Hematopoietic multipotent progenitor cell treated with erythropoietin and hydrocortisone succinate and interleukin-3 and kit ligand, for 15 days (in vitro differentiated cells): ENCODE measurements around the gene PDCD10.

ENCODE experiments used
- DNase-seq: peaks from one replicate; pipeline ENCODE4 v3.0.0-alpha.2; 2015; ENCODE audit warnings: low spot score

The PDCD10 gene

DNA sequence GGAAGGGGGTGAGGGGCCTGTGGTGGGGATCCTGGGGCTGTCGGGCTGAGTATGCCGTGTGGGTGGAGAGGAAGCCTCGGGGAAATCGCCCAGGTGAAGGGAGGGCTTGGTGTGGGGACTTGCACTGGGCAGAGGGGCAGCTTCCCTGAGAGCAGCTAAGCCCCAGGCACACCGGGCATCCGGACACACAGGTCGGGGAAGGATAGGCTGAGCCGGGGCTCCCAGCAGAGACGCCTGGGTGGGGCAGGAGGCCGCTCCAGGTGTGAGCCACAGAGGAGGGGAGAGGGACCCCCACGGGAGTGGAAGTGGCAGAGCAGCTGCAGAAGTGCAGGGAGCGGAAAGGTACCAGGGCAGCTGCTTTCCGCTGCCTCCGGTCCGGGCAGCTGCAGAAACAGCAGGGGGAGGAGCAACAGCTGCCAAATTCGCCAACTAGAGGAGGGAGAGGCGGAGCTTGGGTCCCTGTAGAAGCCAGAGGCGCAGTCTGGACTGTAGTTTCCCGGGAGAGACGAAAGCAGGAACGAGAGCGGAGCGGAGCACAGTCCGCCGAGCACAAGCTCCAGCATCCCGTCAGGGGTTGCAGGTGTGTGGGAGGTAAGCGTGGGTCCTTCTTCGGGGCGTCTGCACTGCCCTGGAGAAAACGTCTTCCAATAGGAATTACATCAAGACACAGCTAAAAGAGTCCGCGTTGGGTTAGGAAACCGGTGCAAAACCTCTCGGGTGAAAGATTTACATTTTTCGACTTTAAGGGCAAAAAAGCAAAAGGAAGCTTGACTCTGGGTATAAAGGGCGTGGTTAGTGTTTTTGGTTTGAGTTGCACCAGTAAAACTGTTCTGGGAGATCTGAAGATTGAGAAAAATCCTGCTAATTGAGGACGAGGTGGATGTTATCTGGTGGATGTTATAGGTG is 794 bp upstream of the PDCD10 start, which contains the start of gene SERPINI1:
TSS of gene SERPINI1 (plus strand) at position 489 of the 906 bp plus-strand sequence. CDS start 53,408 bp downstream, outside the sequence.
- DNase-seq: peak; percentile 85

DNA sequence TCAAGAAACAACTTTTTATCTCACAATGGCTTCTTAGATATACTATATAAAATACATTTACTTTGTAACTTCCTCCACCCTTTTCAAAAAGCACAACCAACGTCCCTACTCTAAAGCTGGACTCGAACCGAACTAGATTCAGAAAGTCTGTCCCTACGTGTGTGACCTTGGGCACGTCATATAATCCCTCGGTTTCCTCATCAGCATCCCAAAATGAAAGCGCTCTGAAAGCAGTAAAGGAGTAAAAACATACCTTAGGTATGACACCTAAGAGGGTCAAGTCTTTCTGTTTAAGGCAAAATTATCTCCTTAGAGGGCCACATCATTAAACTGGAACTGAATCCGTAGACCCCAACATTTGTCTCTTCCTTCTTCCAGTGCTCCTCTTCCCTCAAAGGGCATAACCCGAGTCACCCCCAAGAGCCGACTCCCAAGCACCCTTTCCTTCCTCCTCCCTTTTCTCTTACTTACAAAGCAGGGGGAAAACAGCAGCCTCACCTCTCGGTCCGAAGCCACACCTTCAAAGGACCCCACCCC is 663 bp downstream of the PDCD10 start:
- DNase-seq: peak; percentile 54

DNA sequence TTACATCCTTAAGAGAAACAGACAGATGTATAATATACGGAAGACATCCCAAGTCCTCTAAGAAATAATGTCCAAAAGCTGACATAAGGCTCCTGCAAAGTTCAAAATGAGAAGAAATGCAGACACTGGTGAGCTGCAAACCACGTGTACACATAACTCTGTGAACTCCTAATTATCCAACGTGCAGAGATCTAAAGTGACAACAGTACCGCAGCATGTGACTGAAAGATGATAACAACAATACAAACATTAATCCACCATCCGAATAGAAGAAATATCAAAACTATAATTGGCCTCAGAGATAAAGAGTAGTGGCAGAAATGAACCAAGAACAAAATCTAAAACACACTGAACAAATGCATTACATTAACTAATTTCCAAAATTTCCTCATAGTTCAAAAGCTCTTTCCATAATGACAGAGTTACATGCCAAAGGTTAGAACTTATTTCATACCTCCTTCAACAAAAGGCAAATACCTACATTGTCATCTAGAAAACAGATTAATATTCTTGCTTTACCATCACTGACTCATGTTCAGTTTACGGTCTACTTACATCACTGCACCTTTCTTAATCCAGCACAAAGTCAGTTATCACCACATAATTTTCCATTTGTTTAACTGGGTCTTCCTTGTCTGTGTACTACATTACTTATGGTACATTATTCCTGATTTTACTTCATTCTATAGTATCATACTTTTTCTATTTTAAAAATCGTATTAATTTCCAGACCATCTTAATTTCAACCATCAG is 2.2 kb downstream of the PDCD10 start:
- peak; percentile 20 for DNase-seq

DNA sequence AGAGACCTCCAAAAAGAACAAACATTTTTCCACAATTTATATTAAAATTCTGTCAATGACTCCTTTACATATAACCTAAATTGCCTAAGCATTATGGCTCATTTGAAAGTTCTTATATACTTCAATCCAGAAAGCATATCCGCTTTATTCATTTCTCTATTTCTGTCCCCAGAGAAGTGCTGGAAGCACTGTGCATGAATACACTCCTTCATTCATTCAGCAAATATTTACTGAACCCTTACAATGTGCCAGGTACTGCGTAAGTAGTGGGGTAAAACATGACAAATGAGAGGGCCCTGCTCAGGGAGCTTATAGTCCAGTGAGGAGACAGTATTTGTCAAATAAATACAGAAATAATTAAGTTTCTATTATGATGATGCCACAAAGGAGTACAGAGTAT is 3.3 kb downstream of the PDCD10 start:
- no peak for DNase-seq

DNA sequence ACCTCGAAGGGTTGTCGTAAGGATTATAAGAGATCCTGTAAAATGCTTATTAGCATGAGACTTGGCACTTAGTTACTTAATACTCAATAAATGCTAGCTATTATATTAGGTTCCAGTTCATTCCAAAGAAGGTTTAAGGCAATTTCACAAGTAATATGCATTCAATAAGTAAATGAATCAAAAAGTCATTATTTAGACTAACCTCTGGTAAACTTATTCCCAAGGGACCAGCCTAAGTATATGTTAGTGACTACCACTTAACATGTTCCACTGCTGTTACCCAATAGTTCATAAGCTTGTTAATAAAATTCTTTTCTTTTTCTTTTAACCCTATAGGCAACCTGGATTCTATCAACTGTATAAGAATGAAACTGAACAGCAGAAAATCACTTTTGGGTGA is 5.1 kb downstream of the PDCD10 start:
- DNase-seq: peak; percentile 22

DNA sequence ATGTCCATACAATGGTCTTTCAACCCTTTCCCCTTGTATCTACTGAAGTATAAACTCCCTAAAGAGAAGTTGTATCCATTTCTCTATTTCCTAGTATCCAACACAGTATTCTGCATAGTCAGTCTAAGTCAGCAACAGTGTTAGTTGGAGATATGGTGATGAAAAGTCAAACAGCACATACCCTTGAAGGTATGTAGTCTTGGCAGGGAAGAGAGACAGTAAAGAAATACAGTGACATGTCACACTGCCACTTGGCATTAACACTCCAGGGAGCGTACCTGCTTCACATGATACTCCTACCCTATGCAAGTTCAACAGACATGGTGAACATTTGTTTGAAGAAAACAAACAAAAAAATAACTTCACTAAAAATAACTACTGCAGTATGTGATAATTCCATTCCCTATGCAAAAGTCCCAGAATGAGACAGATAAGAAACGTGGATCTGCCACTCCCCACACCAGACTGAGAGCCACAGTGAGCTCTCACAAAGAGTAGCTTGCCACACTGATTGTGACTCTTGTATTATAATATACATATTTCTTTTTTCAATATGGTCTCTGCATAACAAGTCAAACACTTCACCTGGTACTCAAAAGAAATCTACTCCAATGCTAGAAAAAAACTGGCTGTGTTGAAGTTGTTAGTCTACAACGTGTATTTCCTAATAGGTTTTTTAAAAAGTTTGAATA is 5.9 kb downstream of the PDCD10 start:
- peak; percentile 68 for DNase-seq

DNA sequence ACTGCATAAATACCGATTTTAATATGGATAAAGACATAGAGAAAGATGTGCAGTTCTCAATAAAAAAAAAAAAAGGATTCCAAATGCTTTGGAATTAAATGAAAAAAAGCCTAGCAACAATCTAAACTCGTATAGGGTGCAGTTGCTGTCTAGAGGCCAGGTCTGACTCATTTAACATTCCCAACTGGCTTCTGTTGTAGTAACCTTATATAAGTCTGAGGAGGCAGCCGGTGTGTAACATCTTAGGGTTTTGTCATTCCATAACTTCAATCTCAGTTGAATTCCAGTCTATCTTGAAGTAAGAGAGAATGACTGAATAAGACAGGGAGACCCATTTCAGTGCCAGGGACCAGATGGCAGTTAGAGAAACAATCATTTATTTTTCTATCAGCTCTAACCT is 6.5 kb downstream of the PDCD10 start:
- peak; percentile 35 for DNase-seq

DNA sequence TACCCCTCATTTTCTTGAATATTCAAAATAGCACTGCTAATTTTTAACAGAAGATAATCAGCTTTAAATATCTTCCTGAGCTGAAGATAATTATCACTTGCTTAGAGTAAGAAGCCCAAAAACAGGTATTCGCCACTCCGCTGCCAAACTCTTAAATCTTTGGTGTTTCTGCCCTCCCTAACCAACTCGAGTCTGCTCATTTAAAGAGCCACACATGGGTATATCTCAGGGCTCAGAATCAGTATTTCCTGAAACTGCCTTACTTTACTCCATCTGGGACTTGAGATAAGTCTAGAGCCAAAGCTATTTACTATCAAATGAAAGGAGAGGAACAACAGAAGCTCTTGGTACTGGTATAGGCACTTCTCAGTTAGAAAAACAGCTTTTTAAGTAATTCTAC is 10.8 kb downstream of the PDCD10 start:
- peak; percentile 88 for DNase-seq

DNA sequence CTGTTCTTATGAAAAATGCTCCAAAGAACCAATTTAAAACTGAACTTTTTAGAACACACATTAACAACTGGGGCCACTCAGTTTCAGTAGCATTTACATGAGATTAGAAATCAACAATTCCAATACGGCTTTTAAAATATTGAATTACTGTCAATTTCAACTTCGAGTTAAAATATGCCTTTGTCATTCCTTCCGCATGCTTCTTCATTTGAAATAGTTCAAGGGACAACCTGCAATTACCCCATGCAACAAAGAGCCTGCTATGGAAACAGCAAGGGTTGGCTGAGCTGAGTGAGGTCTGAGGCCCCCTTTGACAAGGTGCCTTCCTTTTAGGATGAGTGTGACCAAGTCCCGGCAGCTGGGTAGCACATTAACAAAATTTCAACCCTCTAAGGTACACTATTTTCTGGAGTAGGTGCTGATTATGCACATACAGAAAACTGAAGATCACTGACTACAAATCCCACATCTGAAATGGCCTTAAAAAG is 11.6 kb downstream of the PDCD10 start:
- DNase-seq: peak; percentile 18

DNA sequence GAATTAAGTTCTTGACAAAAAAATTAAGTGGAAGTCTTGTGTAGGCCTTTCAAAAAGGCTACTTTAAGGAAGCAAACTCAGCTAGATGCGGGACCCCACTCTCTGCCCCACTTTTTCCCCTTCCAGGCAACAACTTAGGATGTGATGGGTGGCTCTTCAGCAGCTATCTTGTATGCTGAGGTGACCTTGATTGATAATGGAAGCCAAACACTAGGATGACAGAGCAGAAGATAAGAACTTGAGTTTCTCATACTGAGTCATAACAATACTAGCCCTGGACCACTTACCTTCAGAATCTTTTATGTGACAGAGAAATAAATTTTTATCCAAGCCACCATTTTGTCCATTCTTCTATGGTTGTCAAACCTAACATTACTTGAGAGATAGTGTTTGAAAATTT is 16.1 kb downstream of the PDCD10 start:
- DNase-seq: no peak

DNA sequence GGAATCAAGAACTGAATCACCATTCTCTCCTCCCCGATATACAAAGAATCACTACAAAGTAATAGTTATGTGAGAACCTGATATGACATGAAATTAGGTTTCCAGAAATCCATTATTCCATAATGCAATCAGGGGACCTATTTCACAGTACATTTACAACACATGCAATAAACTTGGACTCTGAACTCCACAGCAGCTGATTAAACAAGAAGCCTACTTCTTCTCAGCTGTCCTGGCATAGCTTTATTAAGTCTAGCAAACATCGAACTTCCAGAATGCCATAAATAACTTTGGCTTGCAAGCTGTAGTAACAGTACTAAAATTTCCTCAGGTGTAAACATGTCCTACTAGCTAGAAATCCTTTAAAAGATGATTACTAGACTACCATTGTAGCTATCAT is 17.8 kb downstream of the PDCD10 start:
- DNase-seq: no peak

DNA sequence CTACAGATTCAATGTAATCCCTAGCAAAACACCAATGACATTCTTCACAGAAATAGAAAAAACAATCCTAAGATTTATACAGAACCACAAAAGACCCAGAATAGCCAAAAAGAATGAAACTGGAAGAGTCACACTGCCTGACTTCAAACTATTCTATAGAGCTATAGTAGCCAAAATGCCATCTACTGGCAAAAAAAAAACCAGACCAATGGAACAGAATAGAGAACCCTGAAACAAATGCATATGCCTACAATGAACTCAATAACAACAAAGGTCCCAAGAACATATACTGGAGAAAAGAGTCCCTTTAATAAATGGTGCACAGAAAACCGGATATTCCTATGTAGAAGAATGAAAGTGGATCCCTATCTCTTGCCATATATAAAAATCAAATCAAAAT is 19.8 kb downstream of the PDCD10 start:
- no peak for DNase-seq

DNA sequence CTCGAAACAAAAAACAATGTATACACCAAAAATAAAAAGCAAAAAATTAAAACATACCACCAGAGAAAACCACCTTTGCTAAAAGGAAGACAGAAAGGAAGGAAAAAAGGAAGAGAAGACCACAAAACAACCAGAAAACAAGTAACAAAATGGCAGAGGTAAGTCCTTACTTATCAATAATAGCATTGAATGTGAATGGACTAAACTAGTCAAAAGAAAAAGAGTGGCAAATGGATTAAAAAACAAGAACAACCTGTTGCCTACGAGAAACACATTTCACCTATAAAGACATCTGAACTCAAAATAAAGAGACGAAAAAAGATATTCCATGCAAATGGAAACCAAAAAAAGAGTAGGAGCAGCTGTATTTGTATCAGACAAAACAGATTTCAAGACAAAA is 22.2 kb downstream of the PDCD10 start:
- DNase-seq: no peak

DNA sequence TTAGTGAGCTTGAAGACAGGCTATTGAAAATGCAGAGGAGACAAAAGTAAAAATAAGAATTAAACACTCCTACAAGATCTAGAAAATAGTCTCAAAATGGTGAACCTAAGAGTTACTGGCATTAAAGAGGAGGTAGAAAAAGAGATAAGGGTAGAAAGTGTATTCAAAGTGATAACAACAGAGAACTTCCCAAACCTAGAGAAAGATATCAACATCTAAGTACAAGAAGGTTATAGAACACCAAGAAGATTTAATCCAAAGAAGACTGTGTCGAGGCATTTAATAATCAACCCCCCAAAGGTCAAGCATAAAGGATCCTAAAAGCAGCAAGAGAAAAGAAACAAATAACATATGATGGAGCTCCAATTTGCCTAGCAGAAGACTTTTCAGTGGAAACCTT is 23.3 kb downstream of the PDCD10 start:
- DNase-seq: no peak

DNA sequence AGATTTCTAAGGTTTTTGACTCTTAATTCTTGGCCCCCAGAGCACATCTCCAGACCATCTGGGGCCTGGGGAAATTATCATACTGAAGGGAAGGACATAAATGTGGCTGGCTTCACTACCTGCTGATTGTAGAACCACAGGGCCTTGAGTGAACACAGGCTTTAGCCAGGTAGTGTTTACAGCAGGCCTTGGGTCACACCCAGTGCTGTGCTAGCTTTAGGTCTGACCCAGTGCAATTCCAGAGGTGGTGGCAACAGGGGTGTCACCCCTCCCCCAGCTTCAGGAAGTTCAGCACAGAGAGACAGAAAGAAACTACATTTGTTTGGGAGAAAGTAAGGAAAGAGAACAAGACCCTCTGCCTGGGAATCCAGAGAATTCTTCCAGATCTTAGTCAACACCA is 24.1 kb downstream of the PDCD10 start:
- DNase-seq: no peak

DNA sequence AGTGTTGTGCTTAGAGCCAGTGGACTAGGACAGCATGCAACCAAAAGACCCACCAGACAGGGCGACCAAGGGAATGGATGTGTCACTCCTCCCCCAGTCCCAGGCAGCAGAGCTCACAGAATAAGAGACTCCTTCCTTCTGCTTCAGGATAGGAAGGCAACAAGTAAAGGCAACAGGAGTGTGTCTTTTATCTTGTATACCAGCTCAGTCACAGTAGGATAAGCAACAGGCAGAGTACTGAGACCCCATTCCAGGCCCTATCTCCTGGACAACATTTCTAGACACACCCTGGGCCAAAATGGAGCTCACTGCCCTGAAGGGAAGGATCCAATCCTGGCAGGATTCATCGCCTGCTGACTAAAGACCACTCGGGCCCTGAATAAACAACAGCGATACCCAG is 25.0 kb downstream of the PDCD10 start:
- DNase-seq: no peak

DNA sequence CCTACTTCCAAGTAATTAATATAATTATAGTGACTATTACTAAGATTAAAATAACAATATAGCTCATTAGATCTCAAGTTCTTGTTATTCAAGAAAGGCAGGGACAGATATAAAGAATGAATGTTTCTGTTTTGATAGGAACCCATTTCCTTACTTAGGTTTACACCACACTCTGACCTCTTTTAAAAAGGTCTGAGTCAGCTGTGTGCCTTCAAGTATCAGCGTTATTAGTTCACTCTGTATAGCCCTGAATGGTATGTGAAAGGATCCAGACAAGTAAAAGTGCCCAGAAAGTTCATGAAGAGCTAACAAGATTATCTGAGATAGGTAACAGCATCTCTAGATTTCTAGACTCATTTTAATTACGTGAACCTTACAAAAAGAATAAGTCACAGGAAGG is 28.9 kb downstream of the PDCD10 start:
- DNase-seq: no peak

DNA sequence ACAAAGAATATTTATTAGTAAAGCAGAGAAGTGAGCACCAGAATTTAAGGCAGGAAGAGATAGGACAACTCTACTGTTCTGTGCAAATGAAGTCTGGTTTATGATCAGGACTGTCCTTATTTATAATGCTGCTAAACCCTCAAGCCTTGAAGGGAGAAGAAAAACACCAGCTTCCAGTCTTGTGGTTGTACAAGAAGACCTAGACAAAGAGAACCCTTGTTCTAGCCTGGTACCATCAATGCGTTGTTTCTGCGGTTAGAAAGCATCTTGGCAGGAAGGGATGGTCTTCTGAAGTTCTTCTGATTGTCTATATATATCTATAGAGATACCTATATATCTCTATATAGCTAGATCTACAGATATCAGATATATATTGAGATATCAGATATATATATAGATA is 33.8 kb downstream of the PDCD10 start:
- DNase-seq: no peak

DNA sequence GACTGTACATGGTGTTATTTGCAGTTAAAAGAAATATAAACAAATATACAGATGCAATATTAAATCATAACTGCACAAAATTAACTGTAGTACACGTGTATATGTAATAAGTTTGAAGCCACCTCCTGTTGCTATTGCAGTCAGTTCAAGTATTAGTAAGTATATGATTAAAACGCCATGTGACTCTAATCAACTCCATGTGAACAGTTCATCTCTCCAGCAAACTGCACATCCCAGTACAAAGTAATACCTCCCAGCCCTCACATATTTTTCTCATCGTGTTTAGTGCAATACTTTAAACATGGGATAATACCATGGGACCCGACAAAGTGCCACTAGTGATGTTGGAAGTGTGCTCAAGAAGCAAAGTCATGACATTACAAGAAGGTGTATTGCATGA is 34.6 kb downstream of the PDCD10 start:
- no peak for DNase-seq

DNA sequence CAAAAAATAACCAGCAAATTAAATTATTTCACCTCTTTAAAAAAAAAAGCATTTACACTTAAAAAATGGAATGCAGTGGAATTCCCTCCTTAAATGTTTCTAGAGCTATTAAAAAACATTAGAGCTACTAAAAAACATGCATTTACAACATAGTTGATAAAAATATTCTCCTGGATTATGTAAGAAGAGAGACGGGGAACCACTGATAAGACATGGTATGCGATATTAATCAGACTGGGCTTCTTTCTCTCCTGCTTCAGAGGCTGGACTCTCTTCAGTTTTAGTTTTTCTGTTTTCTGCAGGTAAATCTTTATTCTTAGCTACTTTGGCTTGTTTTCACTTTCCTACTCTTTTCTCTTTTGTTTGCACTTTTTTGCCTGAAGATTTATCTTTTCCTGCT is 40.6 kb downstream of the PDCD10 start:
- DNase-seq: no peak

DNA sequence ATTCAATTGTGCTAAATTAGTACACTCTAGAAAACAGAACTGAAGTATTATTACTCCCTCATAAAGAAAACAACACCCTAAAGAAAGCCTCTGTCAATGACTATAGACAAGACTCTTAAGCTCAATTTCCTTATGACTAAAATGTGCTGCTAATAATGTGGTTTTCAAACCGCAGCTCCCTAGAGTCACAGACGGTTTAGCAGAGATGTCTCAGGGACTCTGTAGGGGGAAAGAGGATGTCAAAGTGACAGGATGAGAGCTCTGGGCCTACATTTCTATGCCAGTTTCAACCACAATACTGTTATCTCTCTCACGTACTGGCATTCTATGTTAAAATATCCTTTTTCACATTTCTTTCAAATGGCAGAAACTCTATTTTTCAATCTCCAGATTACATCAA is 43.3 kb downstream of the PDCD10 start:
- DNase-seq: no peak

DNA sequence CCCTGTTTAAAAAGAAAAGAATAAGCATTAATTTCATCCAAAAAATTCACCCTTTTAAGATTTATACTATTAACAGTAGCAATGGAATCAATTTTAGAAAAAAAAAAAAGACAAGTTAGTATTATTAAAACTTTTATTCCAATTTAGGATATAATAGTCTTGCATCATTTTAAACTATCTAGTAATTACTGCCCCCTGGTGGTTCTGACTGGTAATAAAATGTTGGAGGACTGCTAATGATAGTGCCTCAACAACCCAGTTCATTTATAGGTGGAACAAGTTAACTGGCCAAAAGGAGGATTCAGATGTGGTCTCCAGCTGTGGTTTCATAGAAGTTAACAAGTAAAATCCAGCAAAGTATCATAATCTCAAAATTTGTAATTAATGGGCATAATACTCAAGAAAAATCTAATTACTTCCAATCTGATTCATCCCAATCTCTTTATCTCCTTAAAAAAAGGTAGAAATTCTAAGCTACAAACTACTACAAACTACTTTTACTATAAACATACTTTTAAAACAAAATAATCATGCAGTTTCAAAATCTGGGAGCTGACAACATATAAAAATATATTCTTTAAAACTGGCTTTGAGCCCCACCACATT is 50.2 kb downstream of the PDCD10 start:
- peak; percentile 86 for DNase-seq
